SH-SY5Y (cell line): Measurements from ENCODE around the gene ASCL5.

ENCODE experiments used
- GATA2 ChIP-seq: IDR thresholded peaks from 2 replicates; pipeline ENCODE4 v1.6.1; 2011; ENCODE audit warnings: mild to moderate bottlenecking, low read depth, low read length
- GATA3 ChIP-seq: IDR thresholded peaks from 2 replicates; pipeline ENCODE4 v1.6.1; 2011; ENCODE audit warnings: low read depth, mild to moderate bottlenecking, low read length, moderate library complexity

ASCL5 gene

DNA sequence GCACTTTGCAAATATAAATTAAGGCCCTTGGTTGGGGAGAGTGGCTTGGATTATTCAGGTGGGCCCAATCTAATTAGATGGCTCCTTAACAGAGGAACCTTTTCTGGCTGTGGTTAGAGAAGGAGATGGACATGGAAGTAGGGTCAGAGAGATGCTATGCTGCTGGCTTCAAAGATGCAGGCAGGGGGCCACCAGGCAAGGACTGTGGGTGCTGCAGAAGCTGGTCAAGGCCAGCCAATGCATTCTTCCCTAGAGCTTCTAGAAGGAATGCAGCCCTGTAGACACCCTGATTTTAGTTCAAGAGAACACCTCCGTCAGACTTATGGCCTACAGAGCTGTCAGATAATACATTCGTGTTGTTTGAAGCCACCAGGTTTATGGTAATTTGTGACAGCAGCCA, 31.0 kb upstream of the ASCL5 start:
- TF ChIP-seq GATA2, result no peak
- TF ChIP-seq GATA3, result no peak

DNA sequence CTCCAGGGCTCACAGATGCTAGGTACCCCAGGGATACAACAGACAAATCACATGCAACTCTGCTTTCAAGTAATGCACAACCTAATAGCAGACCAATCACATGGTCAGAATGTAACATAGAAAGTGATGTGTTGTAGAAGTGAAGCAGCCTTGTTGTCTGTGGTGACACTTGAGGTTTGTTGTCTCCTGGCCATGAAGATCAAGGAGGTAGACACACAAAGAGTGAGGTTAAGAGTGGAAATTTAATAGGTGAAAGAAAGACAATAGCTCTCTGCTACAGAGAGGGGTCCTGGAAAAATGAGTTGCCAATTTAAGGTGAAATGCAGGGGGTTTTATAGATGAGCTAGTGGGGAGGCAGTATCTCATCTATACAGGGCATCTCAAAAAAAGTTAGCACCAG, 29.8 kb upstream of the ASCL5 start:
- TF ChIP-seq GATA2 (no peak), GATA3 (no peak)

GRCh38 chr1:201156346-201156745, 29.4 kb upstream of the ASCL5 start:
- TF ChIP-seq GATA2 (no peak), GATA3 (no peak)

- no peak for TF ChIP-seq GATA2
- TF ChIP-seq GATA3, result no peak
Observed at GRCh38 chr1:201155354-201155753, 28.4 kb upstream of the ASCL5 start.

GRCh38 chr1:201154389-201155165, 27.6 kb upstream of the ASCL5 start, which contains the start of gene TMEM9:
TSS of gene TMEM9 (minus strand) at chr1:201154474. CDS start at chr1:201153923, 551 bp downstream.
- TF ChIP-seq GATA2 (no peak), GATA3 (no peak)

DNA sequence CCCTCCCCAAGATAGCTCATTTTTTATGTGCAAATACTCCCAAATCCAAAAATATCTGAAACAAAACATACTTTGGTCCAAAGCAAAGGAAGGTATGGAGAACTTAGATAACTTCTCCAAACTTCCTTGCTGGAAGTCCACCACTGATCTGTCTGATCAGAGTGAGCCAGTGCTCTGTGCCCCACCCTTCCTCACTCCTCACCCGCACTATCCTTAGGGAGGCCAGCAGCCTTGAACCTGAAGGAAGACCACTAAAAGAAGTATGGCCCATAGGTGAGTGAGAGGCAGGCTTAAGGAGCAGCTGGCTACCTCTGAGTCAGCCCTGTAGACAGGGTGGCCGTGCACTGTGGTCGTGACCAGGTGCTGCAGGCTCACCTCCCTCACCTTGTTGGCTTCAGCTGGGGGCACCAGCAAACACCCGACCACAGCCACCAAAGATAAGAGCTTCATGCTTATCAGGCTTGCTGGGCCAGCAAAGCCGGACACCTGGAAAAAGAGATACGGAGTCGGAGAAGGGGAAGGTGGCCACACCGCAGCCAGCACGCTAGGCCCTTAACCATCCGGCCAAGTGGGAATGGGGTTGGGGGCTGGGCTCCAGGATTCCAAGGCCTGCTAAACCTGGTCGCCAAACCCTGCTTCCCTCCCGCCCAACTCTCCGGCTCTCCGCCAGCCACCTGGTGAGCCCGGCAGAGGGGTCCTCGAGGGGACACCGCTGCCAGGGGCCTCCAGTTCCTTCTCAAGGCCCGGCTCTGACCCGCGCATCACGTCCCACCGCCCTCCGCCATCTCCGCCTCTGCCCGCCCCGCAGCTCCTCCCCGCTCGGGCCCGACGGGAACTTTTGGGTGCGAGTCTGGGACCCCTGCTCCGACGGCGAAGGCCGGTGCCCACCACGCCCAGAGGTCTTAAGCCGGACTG, 26.7 kb upstream of the ASCL5 start:
- TF ChIP-seq GATA3, result no peak
- TF ChIP-seq GATA2, result no peak

GRCh38 chr1:201149400-201149799, 22.4 kb upstream of the ASCL5 start:
- TF ChIP-seq GATA2 (no peak), GATA3 (no peak)

- no peak for TF ChIP-seq GATA2
- TF ChIP-seq GATA3, result no peak
Observed at GRCh38 chr1:201147396-201148015, 20.5 kb upstream of the ASCL5 start.

DNA sequence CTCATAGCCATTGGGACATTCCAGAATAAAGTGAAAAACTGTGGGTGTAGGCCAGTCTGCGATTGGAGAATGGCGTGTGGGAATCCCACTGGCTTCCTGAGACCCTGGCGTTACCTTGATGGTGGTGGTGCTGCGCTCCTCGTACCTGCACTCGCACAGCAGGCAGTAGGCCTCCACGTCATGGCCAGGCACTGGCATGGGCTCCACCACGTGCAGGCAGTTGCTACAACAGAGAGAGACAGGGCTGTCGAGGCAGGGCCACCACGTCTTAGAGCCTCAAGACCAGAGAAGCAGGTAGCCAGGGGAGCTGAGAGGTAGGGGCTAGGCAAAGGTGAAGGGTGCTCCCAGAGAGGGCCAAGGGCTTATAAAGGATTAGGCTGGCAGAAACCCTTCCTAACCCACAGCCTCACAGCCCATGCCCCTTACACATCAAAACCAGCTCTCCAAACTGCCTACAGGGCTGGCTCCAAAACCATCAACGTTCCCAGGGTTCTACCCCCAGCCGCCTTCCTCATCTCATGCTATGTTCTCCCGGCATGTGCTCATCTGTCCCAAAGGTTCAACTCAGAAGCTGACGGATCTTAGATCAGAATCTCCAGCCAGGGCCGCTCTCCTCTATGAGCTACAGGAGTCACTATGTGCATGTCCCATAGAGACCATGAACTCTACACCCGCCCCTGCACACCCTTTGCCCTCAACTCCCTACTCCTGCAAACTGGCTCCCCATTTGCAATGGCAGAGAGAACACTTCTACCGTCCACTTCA, 19.8 kb upstream of the ASCL5 start:
- TF ChIP-seq GATA3 (no peak), GATA2 (no peak)

GRCh38 chr1:201145816-201146215, 18.8 kb upstream of the ASCL5 start:
- TF ChIP-seq GATA2, result no peak
- no peak for TF ChIP-seq GATA3

- TF ChIP-seq GATA2, result no peak
- no peak for TF ChIP-seq GATA3
Observed at GRCh38 chr1:201145132-201145531, 18.1 kb upstream of the ASCL5 start.

DNA sequence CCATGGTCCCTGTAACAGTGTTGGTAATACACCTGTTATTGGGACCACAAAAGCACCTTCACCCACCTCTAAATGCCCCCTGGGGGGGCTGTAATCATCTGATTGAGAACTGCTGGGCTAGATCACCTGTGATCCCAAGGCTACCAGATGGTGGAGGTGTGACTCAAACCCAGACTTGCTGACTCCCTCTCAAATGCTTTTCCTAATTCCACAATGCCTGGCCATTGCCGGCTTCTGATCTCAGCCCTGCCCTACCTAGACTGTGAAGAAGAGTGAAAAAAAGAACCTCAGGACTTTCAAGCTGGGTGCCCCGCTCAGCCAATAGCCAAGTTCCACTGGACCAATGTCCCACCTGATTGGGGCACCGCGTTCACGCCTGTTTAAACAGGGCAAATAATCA, 17.7 kb upstream of the ASCL5 start:
- TF ChIP-seq GATA3 (no peak), GATA2 (no peak)
